ENCODE data around the gene BBS9.
"Not testable (repeated sequence)": the region's sequence is repeated elsewhere in the genome, so short reads cannot be mapped to it uniquely, and the experiment has no call there.

BBS9 gene

GRCh38 chr7:33248671-33249070 is 119.3 kb downstream of the BBS9 start:
- TF ChIP-seq TAF1 (IDR thresholded peaks at IDR 0.05; ENCODE audit: borderline replicate concordance, low read depth, low read length): no peak
- no peak for DNase-seq (ENCODE audit: insufficient read length)
- no peak for FAIRE-seq

- FAIRE-seq (no peak), DNase-seq (ENCODE audit: insufficient read length) (no peak)
- no peak for TF ChIP-seq POLR2AphosphoS5 (IDR thresholded peaks at IDR 0.05; ENCODE audit: low read depth, low read length)
- TF ChIP-seq POLR2A (IDR thresholded peaks at IDR 0.05; ENCODE audit: low read depth, low read length): no peak
- TF ChIP-seq TAF1 (IDR thresholded peaks at IDR 0.05; ENCODE audit: borderline replicate concordance, low read depth, low read length): no peak
Observed at GRCh38 chr7:33250421-33250871, 121.1 kb downstream of the BBS9 start.

GRCh38 chr7:33251301-33251700 is 121.9 kb downstream of the BBS9 start:
- DNase-seq (ENCODE audit: insufficient read length) (no peak), FAIRE-seq (no peak)
- TF ChIP-seq TAF1 (IDR thresholded peaks at IDR 0.05; ENCODE audit: borderline replicate concordance, low read depth, low read length) (no peak), POLR2A (IDR thresholded peaks at IDR 0.05; ENCODE audit: low read depth, low read length) (no peak), POLR2AphosphoS5 (IDR thresholded peaks at IDR 0.05; ENCODE audit: low read depth, low read length) (no peak)

GRCh38 chr7:33258491-33258951 is 129.2 kb downstream of the BBS9 start:
- DNase-seq (ENCODE audit: insufficient read length) (no peak), FAIRE-seq (no peak)
- TF ChIP-seq POLR2AphosphoS5 (IDR thresholded peaks at IDR 0.05; ENCODE audit: low read depth, low read length) (no peak), TAF1 (IDR thresholded peaks at IDR 0.05; ENCODE audit: borderline replicate concordance, low read depth, low read length) (no peak), POLR2A (IDR thresholded peaks at IDR 0.05; ENCODE audit: low read depth, low read length) (no peak)

- FAIRE-seq (no peak), DNase-seq (ENCODE audit: insufficient read length) (no peak)
- no peak for TF ChIP-seq TAF1 (IDR thresholded peaks at IDR 0.05; ENCODE audit: borderline replicate concordance, low read depth, low read length)
- no peak for TF ChIP-seq POLR2A (IDR thresholded peaks at IDR 0.05; ENCODE audit: low read depth, low read length)
- no peak for TF ChIP-seq POLR2AphosphoS5 (IDR thresholded peaks at IDR 0.05; ENCODE audit: low read depth, low read length)
Observed at GRCh38 chr7:33261585-33261984, 132.2 kb downstream of the BBS9 start.

- no peak for TF ChIP-seq TAF1 (IDR thresholded peaks at IDR 0.05; ENCODE audit: borderline replicate concordance, low read depth, low read length)
- no peak for TF ChIP-seq POLR2AphosphoS5 (IDR thresholded peaks at IDR 0.05; ENCODE audit: low read depth, low read length)
- TF ChIP-seq POLR2A (IDR thresholded peaks at IDR 0.05; ENCODE audit: low read depth, low read length): no peak
- FAIRE-seq (no peak), DNase-seq (ENCODE audit: insufficient read length) (no peak)
Observed at GRCh38 chr7:33262476-33262875, 133.1 kb downstream of the BBS9 start.

- not testable (repeated sequence) for FAIRE-seq; DNase-seq (ENCODE audit: insufficient read length)
Observed at GRCh38 chr7:33271839-33272371, 142.5 kb downstream of the BBS9 start.

- FAIRE-seq (no peak), DNase-seq (ENCODE audit: insufficient read length) (no peak)
- no peak for TF ChIP-seq POLR2AphosphoS5 (IDR thresholded peaks at IDR 0.05; ENCODE audit: low read depth, low read length)
- no peak for TF ChIP-seq POLR2A (IDR thresholded peaks at IDR 0.05; ENCODE audit: low read depth, low read length)
- no peak for TF ChIP-seq TAF1 (IDR thresholded peaks at IDR 0.05; ENCODE audit: borderline replicate concordance, low read depth, low read length)
Observed at GRCh38 chr7:33273356-33273755, 144.0 kb downstream of the BBS9 start.

- TF ChIP-seq POLR2AphosphoS5 (IDR thresholded peaks at IDR 0.05; ENCODE audit: low read depth, low read length) (no peak), POLR2A (IDR thresholded peaks at IDR 0.05; ENCODE audit: low read depth, low read length) (no peak), TAF1 (IDR thresholded peaks at IDR 0.05; ENCODE audit: borderline replicate concordance, low read depth, low read length) (no peak)
- no peak for FAIRE-seq
Observed at GRCh38 chr7:33276325-33276724, 147.0 kb downstream of the BBS9 start.

GRCh38 chr7:33276729-33277128 is 147.4 kb downstream of the BBS9 start:
- DNase-seq (ENCODE audit: insufficient read length): no peak
- no peak for FAIRE-seq
- TF ChIP-seq POLR2A (IDR thresholded peaks at IDR 0.05; ENCODE audit: low read depth, low read length) (no peak), POLR2AphosphoS5 (IDR thresholded peaks at IDR 0.05; ENCODE audit: low read depth, low read length) (no peak), TAF1 (IDR thresholded peaks at IDR 0.05; ENCODE audit: borderline replicate concordance, low read depth, low read length) (no peak)

More at GRCh38 chr7:33276325-33276724, 147.0 kb downstream of the BBS9 start:
- no peak for DNase-seq (ENCODE audit: insufficient read length)

- DNase-seq (ENCODE audit: insufficient read length) (no peak), FAIRE-seq (no peak)
- no peak for TF ChIP-seq POLR2A (IDR thresholded peaks at IDR 0.05; ENCODE audit: low read depth, low read length)
- TF ChIP-seq POLR2AphosphoS5 (IDR thresholded peaks at IDR 0.05; ENCODE audit: low read depth, low read length): no peak
- no peak for TF ChIP-seq TAF1 (IDR thresholded peaks at IDR 0.05; ENCODE audit: borderline replicate concordance, low read depth, low read length)
Observed at GRCh38 chr7:33278095-33278494, 148.7 kb downstream of the BBS9 start.

- DNase-seq (ENCODE audit: insufficient read length): no peak
Observed at GRCh38 chr7:33286501-33286900, 157.1 kb downstream of the BBS9 start.

GRCh38 chr7:33287738-33288137 is 158.4 kb downstream of the BBS9 start:
- TF ChIP-seq POLR2AphosphoS5 (IDR thresholded peaks at IDR 0.05; ENCODE audit: low read depth, low read length) (no peak), POLR2A (IDR thresholded peaks at IDR 0.05; ENCODE audit: low read depth, low read length) (no peak), TAF1 (IDR thresholded peaks at IDR 0.05; ENCODE audit: borderline replicate concordance, low read depth, low read length) (no peak)
- DNase-seq (ENCODE audit: insufficient read length): no peak
- no peak for FAIRE-seq

More at GRCh38 chr7:33286501-33286900, 157.1 kb downstream of the BBS9 start:
- FAIRE-seq: no peak
- TF ChIP-seq POLR2AphosphoS5 (IDR thresholded peaks at IDR 0.05; ENCODE audit: low read depth, low read length) (no peak), POLR2A (IDR thresholded peaks at IDR 0.05; ENCODE audit: low read depth, low read length) (no peak), TAF1 (IDR thresholded peaks at IDR 0.05; ENCODE audit: borderline replicate concordance, low read depth, low read length) (no peak)

All from GM12892 (cell line).